K562 (cell line): ENCODE data around the gene OR2T10. TPM values are rescaled to one million over a fixed set of nuclear protein-coding genes. Genes with fewer than 3 reads are reported as not detected.

ENCODE experiments used
- ATAC-seq: fragments of 200-7000 bp; cut with Tn5 transposase; 3 replicates; pipeline ENCODE4 v1.9.1; 2020; ENCODE audit warnings: moderate library complexity
- BruUV-seq: library from RNA; stranded (reverse); fragments of 400-500 nt; replicated peaks from 2 replicates; lab custom pipeline; 2021; lab: Mats Ljungman, UMichigan
- CTCF ChIA-PET: fragments of 300-600 bp; formaldehyde crosslinking; extraction: SDS; loops from one replicate; lab custom pipeline; 2021; ENCODE audit warnings: low intra/inter-chr PET ratio; lab: Yijun Ruan, JAX
- POLR2A ChIA-PET: fragments of 300-600, 350-650 bp; sonication (Branson Sonifier 250); formaldehyde crosslinking; extraction: SDS; loops from one replicate; lab custom pipeline; 2021; ENCODE audit warnings: antibody characterized with exemption, inconsistent platforms; lab: Yijun Ruan, JAX
- DNase-seq, 4 experiments: peaks; one replicate each; pipeline versions ENCODE4 v3.0.0 to v3.0.0-alpha.2; 2011 to 2018; ENCODE audit warnings: low spot score in 3 of 4, mixed read lengths in 3 of 4; ENCODE audit errors: extremely low read depth in 1 of 4
- FAIRE-seq: peaks from 2 replicates; lab custom pipeline; 2011; peaks lifted over from hg19 to GRCh38; lab: Jason Lieb, UNC
- H2AFZ ChIP-seq: 2 replicates; pipeline ENCODE4 v1.6.0; 2011; ENCODE audit warnings: low read depth, low read length, control low read depth, inconsistent platforms
- H3K27ac ChIP-seq: fragments of 200-600 bp; 3 replicates; pipeline ENCODE4 v1.8.0; 2011; ENCODE audit warnings: low read depth, mild to moderate bottlenecking, control low read depth, inconsistent platforms, low read length, moderate library complexity, mixed read lengths; ENCODE audit errors: extremely low read depth
- H3K27me3 ChIP-seq, 2 experiments: fragments of 300-600 bp in 1 of 2; 2 replicates in 1 of 2; 3 replicates in 1 of 2; pipeline versions ENCODE4 v1.6.0 to v1.8.0; 2011; ENCODE audit warnings: inconsistent platforms in 2 of 2, low read length in 2 of 2, mild to moderate bottlenecking in 1 of 2, mixed read lengths in 1 of 2, moderate library complexity in 1 of 2; ENCODE audit not compliant: control insufficient read depth in 2 of 2, insufficient read depth in 2 of 2
- H3K36me3 ChIP-seq: fragments of 300-600 bp; 3 replicates; pipeline ENCODE4 v1.8.0; 2011; ENCODE audit warnings: mild to moderate bottlenecking, low read length, inconsistent platforms; ENCODE audit not compliant: control insufficient read depth, insufficient read depth
- H3K4me1 ChIP-seq, 2 experiments: fragments of 200-600 bp in 1 of 2; replicated peaks in 1 of 2; 2 replicates in 1 of 2; 3 replicates in 1 of 2; pipeline versions ENCODE4 v1.5.1 to v1.8.0; 2011; ENCODE audit warnings: inconsistent platforms in 2 of 2, low read length in 2 of 2, mild to moderate bottlenecking in 1 of 2, mixed read lengths in 1 of 2, moderate library complexity in 1 of 2; ENCODE audit not compliant: control insufficient read depth in 2 of 2, insufficient read depth in 2 of 2
- H3K4me2 ChIP-seq: 2 replicates; pipeline ENCODE4 v1.6.1; 2011; ENCODE audit warnings: low read length, control low read depth, inconsistent platforms, mixed read lengths; ENCODE audit not compliant: insufficient read depth
- H3K4me3 ChIP-seq: fragments of 200-600 bp; sonication (generic), shearing (Covaris generic); 2 replicates; pipeline ENCODE4 v1.5.1; 2016; ENCODE audit warnings: control low read depth, inconsistent platforms
- H3K79me2 ChIP-seq: fragments of 200-600 bp; 3 replicates; pipeline ENCODE4 v1.8.0; 2011; ENCODE audit warnings: low read length, inconsistent platforms; ENCODE audit not compliant: control insufficient read depth, insufficient read depth
- H3K9ac ChIP-seq, 2 experiments: 2 replicates each; pipeline versions ENCODE4 v1.6.0 to v1.6.1; 2011; ENCODE audit warnings: low read depth in 2 of 2, low read length in 2 of 2, control low read depth in 1 of 2, inconsistent platforms in 1 of 2, mild to moderate bottlenecking in 1 of 2, mixed read lengths in 1 of 2; ENCODE audit not compliant: insufficient read depth in 1 of 2
- H3K9me1 ChIP-seq: one replicate; pipeline ENCODE4 v1.6.0; 2011; ENCODE audit warnings: inconsistent platforms, mild to moderate bottlenecking, low read length, moderate library complexity; ENCODE audit not compliant: control insufficient read depth, insufficient read depth
- H3K9me3 ChIP-seq: replicated peaks from 2 replicates; pipeline ENCODE4 v1.5.1; 2011; ENCODE audit warnings: low read depth, low read length, inconsistent platforms; ENCODE audit not compliant: control insufficient read depth, insufficient read depth
- H4K20me1 ChIP-seq: replicated peaks from 2 replicates; pipeline ENCODE4 v1.6.1; 2011; ENCODE audit warnings: low read length, inconsistent platforms, mixed read lengths; ENCODE audit not compliant: control insufficient read depth, insufficient read depth
- ETV5 ChIP-seq: sonication (generic); formaldehyde crosslinking; IDR thresholded peaks from 2 replicates; pipeline ENCODE4 v1.4.0; 2020; ENCODE audit warnings: low read depth, mild to moderate bottlenecking, missing genetic modification reagents
- EWSR1 ChIP-seq: fragments of 450-650 bp; IDR thresholded peaks from 2 replicates; pipeline ENCODE4 v1.6.1; 2018; ENCODE audit warnings: borderline replicate concordance, mild to moderate bottlenecking, low read depth, moderate library complexity; ENCODE audit not compliant: partially characterized antibody
- HMGN3 ChIP-seq: IDR thresholded peaks from 2 replicates; pipeline ENCODE4 v1.6.1; 2011; ENCODE audit warnings: borderline replicate concordance, low read depth, mild to moderate bottlenecking, mixed read lengths, low read length; ENCODE audit not compliant: insufficient read length; ENCODE audit errors: extremely low read depth
- ILK ChIP-seq: fragments of 450-650 bp; IDR thresholded peaks from 2 replicates; pipeline ENCODE4 v1.6.1; 2016; ENCODE audit warnings: missing genetic modification characterization, low read depth, mild to moderate bottlenecking, missing compliant biosample characterization, moderate library complexity, borderline replicate concordance
- MAFF ChIP-seq: IDR thresholded peaks from 2 replicates; pipeline ENCODE4 v1.6.1; 2012; ENCODE audit warnings: low read length, improper control_type of control experiment
- MTA3 ChIP-seq: fragments of 450-650 bp; formaldehyde crosslinking; IDR thresholded peaks from 2 replicates; pipeline ENCODE4 v1.6.1; 2017; ENCODE audit warnings: mild to moderate bottlenecking, borderline replicate concordance
- NELFE ChIP-seq: IDR thresholded peaks from 2 replicates; pipeline ENCODE4 v1.6.1; 2011; ENCODE audit warnings: mild to moderate bottlenecking; ENCODE audit not compliant: insufficient read depth, insufficient read length
- PHF8 ChIP-seq: fragments of 200-600 bp; sonication (generic); IDR thresholded peaks from 2 replicates; pipeline ENCODE4 v1.6.1; 2012; ENCODE audit warnings: mixed run types, mild to moderate bottlenecking, inconsistent platforms, low read length, moderate library complexity, borderline replicate concordance
- POLR3A ChIP-seq: IDR thresholded peaks from 2 replicates; pipeline ENCODE4 v1.6.1; 2011; ENCODE audit warnings: borderline replicate concordance, mild to moderate bottlenecking, moderate library complexity; ENCODE audit not compliant: insufficient read length, insufficient read depth; ENCODE audit errors: extremely low read depth
- SRF ChIP-seq, 2 experiments: fragments of 250-450, 450-650 bp in 1 of 2; sonication (Bioruptor Pico) in 1 of 2; sonication (generic) in 1 of 2; formaldehyde crosslinking; IDR thresholded peaks; 2 replicates each; pipeline versions ENCODE4 v1.5.0 to v1.5.1; 2020 to 2022; ENCODE audit warnings: mild to moderate bottlenecking in 1 of 2, missing genetic modification reagents in 1 of 2
- TCF7 ChIP-seq: sonication (generic); IDR thresholded peaks from 2 replicates; pipeline ENCODE4 v1.6.1; 2016; ENCODE audit warnings: antibody characterized with exemption, borderline replicate concordance
- ZNF408 ChIP-seq: fragments of 250-450 bp; sonication (Bioruptor Pico); IDR thresholded peaks from 2 replicates; pipeline ENCODE4 v1.4.0; 2020; ENCODE audit warnings: low read depth, mild to moderate bottlenecking, moderate library complexity
- ZNF561 ChIP-seq: fragments of 450-650 bp; formaldehyde crosslinking; conservative IDR thresholded peaks from 2 replicates; pipeline ENCODE4 v1.4.0; 2020; ENCODE audit warnings: mild to moderate bottlenecking, moderate library complexity
- WGBS: fragments of 100-300 bp; shearing (Covaris generic); methylation state at CpG from one replicate; pipeline ENCODE4 v1.1.6; 2016; ENCODE audit warnings: low coverage, mixed read lengths; ENCODE audit not compliant: insufficient coverage; ENCODE audit errors: missing lambda C conversion rate; 5-methylcytosine and 5-hydroxymethylcytosine counted together
- in situ Hi-C: fragments of 300-500 bp; cut with MboI; formaldehyde crosslinking; loops from 4 replicates; pipeline ENCODE4 v1.15.0; 2018; ENCODE audit warnings: inconsistent platforms, mixed read lengths
- intact Hi-C: fragments of 100-400 bp; cut with micrococcal nuclease; formaldehyde crosslinking; loops from 2 replicates; pipeline ENCODE4 v1.14.2; 2022
- polyA plus RNA-seq, 8 experiments: library from polyadenylated mRNA; depleted of rRNA in 4 of 8; stranded (reverse) in 5 of 8; unstranded in 3 of 8; fragments of >200 nt; fragmentation: Nextera tagmentation in 2 of 8; fragmentation: Illumina TruSeq in 1 of 8; extraction: Ambion mirVana in 2 of 8; extraction: Trizol in 1 of 8; gene quantifications; 2 replicates each; pipeline versions ENCODE4 v1.2.1 to v1.2.3, GENCODE V29; 2011 to 2014; ENCODE audit warnings: inconsistent platforms in 1 of 8, missing spikeins in 1 of 8
- total RNA-seq, 7 experiments: library from RNA; depleted of rRNA in 6 of 7; stranded (reverse); fragments of >200 nt in 6 of 7; fragmentation: Illumina TruSeq in 2 of 7; extraction: Trizol in 2 of 7; gene quantifications; 2 replicates each; pipeline versions ENCODE4 v1.2.1 to v1.2.3, GENCODE V29; 2011 to 2021; ENCODE audit warnings: low replicate concordance in 1 of 7
- TF ChIP-seq, protein P1 (sequence below): sonication (generic); formaldehyde crosslinking; IDR thresholded peaks from 2 replicates; pipeline ENCODE4 v1.8.0; 2023; ENCODE audit warnings: mild to moderate bottlenecking, missing genetic modification reagents
- TF ChIP-seq, protein P2 (sequence below): sonication (generic); formaldehyde crosslinking; IDR thresholded peaks from 2 replicates; pipeline ENCODE4 v1.4.0; 2020; ENCODE audit warnings: mild to moderate bottlenecking, missing genetic modification reagents
- TF ChIP-seq, protein P3 (sequence below): fragments of 250-450 bp; sonication (Bioruptor Pico); IDR thresholded peaks from 2 replicates; pipeline ENCODE4 v1.8.0; 2022; ENCODE audit warnings: moderate library complexity, mild to moderate bottlenecking, inconsistent platforms

The OR2T10 gene
- total and polyA plus RNA-seq, 9 of the 15 experiments (the other 6 are each of a cell fraction or from before 2014, with no cell fraction given): not detected

DNA sequence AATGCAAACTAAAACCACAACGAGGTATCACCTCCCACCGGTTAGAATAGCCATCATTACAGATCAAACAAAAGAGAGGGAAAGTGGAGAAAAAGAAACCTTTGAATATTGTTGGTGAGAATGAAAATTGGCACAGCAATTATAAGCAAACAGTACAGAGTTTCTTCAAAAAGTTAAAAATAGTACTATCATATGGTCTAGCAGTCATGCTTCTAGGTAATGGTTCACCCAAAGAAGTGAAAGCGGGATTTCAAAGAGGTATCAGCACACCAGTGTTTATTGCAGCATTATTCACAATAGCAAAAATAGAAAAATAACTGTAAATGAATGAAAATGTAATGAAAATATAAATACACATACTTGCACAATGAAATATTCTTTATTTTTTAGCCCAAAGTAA, 8.2 kb downstream of the OR2T10 start (continued):
- TF ChIP-seq, protein P1, sequence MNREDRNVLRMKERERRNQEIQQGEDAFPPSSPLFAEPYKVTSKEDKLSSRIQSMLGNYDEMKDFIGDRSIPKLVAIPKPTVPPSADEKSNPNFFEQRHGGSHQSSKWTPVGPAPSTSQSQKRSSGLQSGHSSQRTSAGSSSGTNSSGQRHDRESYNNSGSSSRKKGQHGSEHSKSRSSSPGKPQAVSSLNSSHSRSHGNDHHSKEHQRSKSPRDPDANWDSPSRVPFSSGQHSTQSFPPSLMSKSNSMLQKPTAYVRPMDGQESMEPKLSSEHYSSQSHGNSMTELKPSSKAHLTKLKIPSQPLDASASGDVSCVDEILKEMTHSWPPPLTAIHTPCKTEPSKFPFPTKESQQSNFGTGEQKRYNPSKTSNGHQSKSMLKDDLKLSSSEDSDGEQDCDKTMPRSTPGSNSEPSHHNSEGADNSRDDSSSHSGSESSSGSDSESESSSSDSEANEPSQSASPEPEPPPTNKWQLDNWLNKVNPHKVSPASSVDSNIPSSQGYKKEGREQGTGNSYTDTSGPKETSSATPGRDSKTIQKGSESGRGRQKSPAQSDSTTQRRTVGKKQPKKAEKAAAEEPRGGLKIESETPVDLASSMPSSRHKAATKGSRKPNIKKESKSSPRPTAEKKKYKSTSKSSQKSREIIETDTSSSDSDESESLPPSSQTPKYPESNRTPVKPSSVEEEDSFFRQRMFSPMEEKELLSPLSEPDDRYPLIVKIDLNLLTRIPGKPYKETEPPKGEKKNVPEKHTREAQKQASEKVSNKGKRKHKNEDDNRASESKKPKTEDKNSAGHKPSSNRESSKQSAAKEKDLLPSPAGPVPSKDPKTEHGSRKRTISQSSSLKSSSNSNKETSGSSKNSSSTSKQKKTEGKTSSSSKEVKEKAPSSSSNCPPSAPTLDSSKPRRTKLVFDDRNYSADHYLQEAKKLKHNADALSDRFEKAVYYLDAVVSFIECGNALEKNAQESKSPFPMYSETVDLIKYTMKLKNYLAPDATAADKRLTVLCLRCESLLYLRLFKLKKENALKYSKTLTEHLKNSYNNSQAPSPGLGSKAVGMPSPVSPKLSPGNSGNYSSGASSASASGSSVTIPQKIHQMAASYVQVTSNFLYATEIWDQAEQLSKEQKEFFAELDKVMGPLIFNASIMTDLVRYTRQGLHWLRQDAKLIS: no peak
- TF ChIP-seq ETV5 (no peak), ZNF408 (no peak), EWSR1 (no peak), TCF7 (no peak), SRF (CRISPR knock-in tag; IDR thresholded peaks at IDR 0.05) (no peak)

DNA sequence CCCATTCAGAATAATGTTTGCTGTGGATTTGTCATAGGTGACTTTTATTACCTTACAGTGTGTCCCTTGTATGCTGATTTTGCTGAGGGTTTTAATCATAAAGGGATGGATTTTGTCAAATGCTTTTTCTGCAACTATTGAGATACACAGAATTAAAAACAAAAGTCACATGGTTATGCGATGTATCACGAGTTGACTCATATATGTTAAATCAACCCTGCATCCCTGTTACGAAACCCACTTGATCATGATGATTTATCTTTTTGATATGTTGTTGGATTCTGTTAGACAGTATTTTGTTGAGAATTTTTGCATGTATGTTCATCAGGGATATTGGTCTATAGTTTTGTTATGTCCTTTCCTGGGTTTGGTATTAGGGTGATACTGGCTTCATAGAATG, 12.2 kb downstream of the OR2T10 start:
- no peak for FAIRE-seq
- BruUV-seq: no TSS peak
- POLR2A ChIA-PET: no interaction called here
- TF ChIP-seq MTA3 (no peak), POLR3A (no peak), MAFF (no peak), ILK (tag) (no peak), ZNF561 (CRISPR knock-in tag) (no peak), NELFE (no peak), PHF8 (no peak), HMGN3 (no peak)
- TF ChIP-seq, protein P2, sequence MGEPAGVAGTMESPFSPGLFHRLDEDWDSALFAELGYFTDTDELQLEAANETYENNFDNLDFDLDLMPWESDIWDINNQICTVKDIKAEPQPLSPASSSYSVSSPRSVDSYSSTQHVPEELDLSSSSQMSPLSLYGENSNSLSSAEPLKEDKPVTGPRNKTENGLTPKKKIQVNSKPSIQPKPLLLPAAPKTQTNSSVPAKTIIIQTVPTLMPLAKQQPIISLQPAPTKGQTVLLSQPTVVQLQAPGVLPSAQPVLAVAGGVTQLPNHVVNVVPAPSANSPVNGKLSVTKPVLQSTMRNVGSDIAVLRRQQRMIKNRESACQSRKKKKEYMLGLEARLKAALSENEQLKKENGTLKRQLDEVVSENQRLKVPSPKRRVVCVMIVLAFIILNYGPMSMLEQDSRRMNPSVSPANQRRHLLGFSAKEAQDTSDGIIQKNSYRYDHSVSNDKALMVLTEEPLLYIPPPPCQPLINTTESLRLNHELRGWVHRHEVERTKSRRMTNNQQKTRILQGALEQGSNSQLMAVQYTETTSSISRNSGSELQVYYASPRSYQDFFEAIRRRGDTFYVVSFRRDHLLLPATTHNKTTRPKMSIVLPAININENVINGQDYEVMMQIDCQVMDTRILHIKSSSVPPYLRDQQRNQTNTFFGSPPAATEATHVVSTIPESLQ (CRISPR knock-in tag): no peak
- TF ChIP-seq, protein P3, sequence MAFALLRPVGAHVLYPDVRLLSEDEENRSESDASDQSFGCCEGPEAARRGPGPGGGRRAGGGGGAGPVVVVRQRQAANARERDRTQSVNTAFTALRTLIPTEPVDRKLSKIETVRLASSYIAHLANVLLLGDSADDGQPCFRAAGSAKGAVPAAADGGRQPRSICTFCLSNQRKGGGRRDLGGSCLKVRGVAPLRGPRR (CRISPR knock-in tag): no peak

More for the DNA sequence above, 12.2 kb downstream of the OR2T10 start:
- H3K9me3 ChIP-seq: no peaks in the 10 kb centered on the region
- no peaks in the 10 kb centered on the region for H3K4me1 ChIP-seq
- H3K9ac ChIP-seq: no peak overlapping the region
- no peak overlapping the region for H3K4me3 ChIP-seq
- no peak overlapping the region for H2AFZ ChIP-seq
- 8% methylated on average over 2 of the region's 3 CpGs for WGBS
- in situ Hi-C loops (no loop called here), intact Hi-C loops (no loop called here)
- H3K27ac ChIP-seq: no peak overlapping the region
- no peak overlapping the region for H3K4me2 ChIP-seq
- no peak for DNase-seq
- no peaks in the 10 kb centered on the region for H3K9me1 ChIP-seq
- no peaks in the 10 kb centered on the region for H3K36me3 ChIP-seq
- no peaks in the 10 kb centered on the region for H3K27me3 ChIP-seq
- H4K20me1 ChIP-seq: no peaks in the 10 kb centered on the region
- CTCF ChIA-PET: no interaction called here
- ATAC-seq: no peak
- H3K79me2 ChIP-seq: no peaks in the 10 kb centered on the region
